GM20000 (cell line): ENCODE measurements around the gene SLC15A3.
"Not testable (repeated sequence)": the region's sequence is repeated elsewhere in the genome, so short reads cannot be mapped to it uniquely, and the experiment has no call there.

ENCODE experiments used
- DNase-seq: peaks from one replicate; pipeline ENCODE4 v3.0.0; 2012; ENCODE audit warnings: low spot score
- CTCF ChIP-seq: IDR thresholded peaks from 2 replicates; pipeline ENCODE4 v1.5.1; 2012; ENCODE audit warnings: mild to moderate bottlenecking, control low read depth; ENCODE audit errors: extremely low read depth, missing control alignments

Gene SLC15A3

GRCh38 chr11:60910281-60910687 is 41.7 kb downstream of the SLC15A3 start:
- peak; percentile 82 for DNase-seq
- TF ChIP-seq CTCF = no peak

- not testable (repeated sequence) for DNase-seq
These were observed 42.2 kb downstream of the SLC15A3 start for GRCh38 chr11:60909680-60910280.

GRCh38 chr11:60908803-60909202 is 43.2 kb downstream of the SLC15A3 start:
- DNase-seq = no peak

GRCh38 chr11:60906132-60906972 is 45.6 kb downstream of the SLC15A3 start, which contains the start of gene PRPF19:
PRPF19 (minus strand) TSS chr11:60906585; CDS start chr11:60906382, 203 bp downstream.
- TF ChIP-seq CTCF = no peak
- DNase-seq = peak; percentile 99

More at GRCh38 chr11:60908803-60909202, 43.2 kb downstream of the SLC15A3 start:
- no peak for TF ChIP-seq CTCF

GRCh38 chr11:60905551-60906113 is 46.3 kb downstream of the SLC15A3 start:
- TF ChIP-seq CTCF = no peak

GRCh38 chr11:60905047-60905446 is 46.9 kb downstream of the SLC15A3 start:
- no peak for TF ChIP-seq CTCF
- no peak for DNase-seq

More at GRCh38 chr11:60905551-60906113, 46.3 kb downstream of the SLC15A3 start:
- no peak for DNase-seq

- no peak for DNase-seq
- TF ChIP-seq CTCF = no peak
These were observed 49.4 kb downstream of the SLC15A3 start for GRCh38 chr11:60902625-60903024.
